GM21723 (cell line): ENCODE measurements around the gene FNTB.
"Not testable (repeated sequence)": the region's sequence is repeated elsewhere in the genome, so short reads cannot be mapped to it uniquely, and the experiment has no call there.

Experiments used
- ATAC-seq: cut with Tn5 transposase; IDR thresholded peaks from one replicate; pipeline ENCODE4 v1.9.1; 2021; ENCODE audit warnings: mild to moderate bottlenecking, moderate library complexity; ENCODE audit not compliant: unreplicated experiment

The FNTB gene

DNA sequence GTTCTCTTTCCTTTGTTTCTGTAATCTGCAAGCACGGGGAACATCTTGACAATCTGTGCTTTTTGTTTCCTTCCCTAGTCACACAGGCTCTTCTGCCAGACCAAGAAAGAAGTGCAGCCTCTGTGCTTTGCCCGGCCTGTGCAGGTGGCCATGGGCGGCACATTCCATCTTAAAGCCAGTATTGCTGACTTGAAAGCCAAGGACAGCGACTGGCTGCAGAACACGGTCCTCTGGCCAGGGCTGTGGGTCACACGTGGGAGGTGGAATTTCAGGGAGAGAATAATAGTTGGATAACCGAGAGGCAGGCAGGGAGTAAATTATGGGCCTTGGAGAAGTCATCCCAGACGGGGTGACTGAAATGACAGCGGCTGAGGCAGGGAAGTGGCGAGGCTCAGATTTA, 24.8 kb downstream of the FNTB start:
- no peak for ATAC-seq

DNA sequence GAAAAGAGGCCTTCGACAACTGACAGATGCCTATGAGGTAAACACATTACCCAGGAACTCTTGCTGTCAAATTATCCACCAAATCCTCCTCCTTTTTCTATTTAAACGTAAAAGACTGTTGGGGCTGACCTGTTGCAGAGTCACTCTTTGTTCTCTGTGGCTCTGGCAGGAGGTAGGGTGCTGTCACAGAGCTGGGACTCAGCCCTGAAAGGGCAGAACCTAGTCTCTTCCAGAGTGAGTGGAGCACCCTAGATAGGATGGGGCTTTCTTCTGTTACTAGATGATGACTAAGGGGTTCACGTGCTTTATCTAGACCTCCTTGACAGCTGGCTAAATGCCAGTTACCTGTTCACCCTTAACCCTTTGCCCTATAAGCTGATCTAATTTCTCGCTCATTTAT, 25.7 kb downstream of the FNTB start:
- no peak for ATAC-seq

DNA sequence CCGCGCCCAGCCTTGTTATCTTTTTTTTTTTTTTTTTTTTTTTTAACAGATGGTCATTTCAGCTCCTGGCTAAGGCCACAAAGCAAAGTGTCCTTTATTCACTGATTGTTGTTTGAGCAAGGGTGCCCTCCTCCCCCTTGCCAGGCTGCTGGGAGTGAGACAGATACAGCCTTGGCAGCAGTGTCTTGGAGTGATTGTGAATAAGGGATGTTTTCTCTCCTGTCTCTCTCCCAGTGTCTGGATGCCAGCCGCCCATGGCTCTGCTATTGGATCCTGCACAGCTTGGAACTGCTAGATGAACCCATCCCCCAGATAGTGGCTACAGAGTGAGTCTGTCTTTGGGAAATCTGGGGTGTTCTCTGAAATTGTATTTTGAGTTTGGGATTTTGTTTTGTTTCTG, 28.7 kb downstream of the FNTB start:
- no peak for ATAC-seq

DNA sequence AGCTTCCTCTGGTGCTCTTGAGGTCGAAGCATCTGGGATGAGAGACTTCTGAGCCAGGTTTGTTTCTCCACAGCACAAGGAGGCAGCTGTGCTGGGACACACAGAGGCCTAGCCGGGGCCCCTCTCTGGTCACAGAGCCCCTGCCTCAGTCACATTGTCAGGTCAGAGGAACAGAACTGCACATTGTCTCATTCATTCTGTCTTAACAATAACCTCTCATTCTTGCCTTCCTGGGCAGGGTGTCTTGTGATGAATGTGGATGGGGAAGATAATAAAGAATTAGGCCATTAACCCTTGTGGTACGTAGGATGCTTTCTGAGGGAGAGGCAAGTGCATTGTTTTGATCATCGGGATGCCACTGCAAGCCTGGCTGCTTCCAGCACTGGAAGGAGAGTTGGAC, 29.8 kb downstream of the FNTB start:
- ATAC-seq: no peak

DNA sequence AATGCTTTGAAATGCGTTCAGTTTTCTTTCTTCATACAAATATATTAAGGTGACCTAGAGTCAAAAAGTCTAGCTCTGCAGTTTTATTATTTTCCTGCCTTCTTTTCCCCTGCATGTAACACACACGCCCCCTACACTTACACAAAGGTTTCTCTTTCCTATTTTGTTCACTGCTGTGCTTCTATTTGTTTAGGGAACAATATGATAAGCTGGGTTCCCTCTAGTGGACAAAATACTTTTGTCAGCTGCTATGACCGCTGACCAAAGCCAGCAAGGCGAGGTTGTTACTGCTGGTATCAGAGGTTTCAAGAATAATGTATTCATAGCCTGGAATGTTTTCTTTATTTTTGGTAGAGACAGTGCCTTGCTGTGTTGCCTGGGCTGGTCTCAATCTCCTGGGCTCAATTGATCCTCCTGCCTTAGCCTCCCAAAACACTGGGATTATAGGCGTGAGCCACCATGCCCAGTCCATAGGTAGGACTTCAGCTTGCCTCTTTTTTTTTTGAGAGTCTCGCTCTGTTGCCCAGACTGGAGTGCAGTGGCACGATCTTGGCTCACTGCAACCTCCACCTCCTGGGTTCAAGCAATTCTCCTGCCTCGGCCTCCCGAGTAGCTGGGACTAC, 33.4 kb downstream of the FNTB start:
- peak; percentile 84 for ATAC-seq

DNA sequence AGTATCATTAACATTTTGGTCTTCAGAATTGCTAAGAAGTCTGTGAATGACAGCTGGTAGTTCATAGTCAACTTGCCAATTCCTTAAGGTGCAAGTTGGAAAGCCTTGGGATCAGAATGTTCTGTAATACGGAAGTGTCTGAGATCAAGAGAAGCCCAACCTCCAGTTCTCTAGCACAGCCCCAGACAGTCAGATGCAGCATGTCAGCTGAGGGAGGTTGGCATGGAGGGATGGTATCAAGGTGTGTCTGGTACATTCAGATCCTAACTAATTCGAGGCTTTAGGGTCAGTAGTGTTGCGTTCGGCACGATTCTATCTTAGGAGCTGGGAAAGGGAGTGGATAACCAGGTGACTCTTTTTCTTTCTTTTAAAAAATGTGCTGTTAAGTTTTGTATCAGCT, 38.3 kb downstream of the FNTB start:
- no peak for ATAC-seq

DNA sequence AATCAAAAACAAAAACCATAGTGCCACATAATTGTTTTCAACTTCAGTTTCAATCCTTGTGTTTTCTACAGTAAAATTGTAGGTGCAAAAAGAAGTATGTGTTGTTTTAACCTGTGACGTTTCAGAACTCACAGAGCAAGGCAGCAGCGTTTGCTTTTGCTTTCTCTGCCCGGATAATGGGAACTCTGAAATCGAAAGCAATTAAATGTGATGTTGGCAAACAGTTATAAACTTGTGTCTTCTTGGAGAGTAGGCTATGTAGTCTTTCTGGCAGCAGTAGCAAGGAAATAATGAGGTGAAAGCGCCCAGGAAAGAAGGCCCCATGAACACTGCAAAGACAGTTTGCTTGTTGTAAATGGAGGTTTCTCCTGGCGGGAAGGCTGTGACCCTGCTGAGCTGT, 39.1 kb downstream of the FNTB start:
- ATAC-seq: no peak

DNA sequence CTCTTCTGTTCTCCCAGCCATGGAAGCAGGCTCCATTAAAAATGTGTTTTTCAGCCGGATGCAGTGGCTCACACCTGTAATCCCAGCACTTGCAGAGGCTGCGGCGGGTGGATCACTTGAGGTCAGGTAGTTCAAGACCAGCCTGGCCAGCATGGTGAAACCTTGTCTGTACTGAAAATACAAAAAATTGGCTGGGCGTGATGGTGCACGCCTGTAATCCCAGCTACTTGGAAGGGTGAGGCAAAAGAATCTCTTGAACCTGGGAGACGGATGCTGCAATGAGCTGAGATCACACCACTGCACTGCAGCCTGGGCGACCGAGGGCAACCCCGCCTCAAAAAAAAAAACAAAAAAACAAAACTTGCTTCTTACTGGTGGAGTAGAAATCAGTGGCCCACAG, 39.8 kb downstream of the FNTB start:
- no peak for ATAC-seq

DNA sequence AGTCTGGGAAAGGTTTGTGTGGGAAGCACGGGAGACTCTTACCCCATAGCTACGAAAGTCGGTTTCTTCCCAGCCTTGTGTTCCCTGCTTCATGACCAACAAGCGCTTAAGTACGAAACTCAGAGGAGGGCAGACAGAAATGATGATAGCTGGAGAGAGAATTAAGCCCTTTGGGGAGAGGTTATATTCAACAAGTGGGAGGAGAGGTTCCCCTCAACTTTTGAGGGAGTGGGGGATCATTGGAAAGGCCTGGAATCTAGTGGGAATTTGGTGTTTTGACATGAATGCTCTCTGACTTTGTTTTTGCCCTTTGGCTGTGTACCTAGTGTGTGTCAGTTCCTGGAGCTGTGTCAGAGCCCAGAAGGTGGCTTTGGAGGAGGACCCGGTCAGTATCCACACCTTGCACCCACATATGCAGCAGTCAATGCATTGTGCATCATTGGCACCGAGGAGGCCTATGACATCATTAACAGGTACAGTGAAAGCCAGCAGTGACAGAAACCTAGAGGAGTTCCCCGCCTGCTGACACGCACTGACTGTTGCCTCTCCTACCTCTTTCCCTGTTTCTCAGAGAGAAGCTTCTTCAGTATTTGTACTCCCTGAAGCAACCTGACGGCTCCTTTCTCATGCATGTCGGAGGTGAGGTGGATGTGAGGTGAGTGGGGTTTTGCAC, 40.6 kb downstream of the FNTB start:
- ATAC-seq: no peak

DNA sequence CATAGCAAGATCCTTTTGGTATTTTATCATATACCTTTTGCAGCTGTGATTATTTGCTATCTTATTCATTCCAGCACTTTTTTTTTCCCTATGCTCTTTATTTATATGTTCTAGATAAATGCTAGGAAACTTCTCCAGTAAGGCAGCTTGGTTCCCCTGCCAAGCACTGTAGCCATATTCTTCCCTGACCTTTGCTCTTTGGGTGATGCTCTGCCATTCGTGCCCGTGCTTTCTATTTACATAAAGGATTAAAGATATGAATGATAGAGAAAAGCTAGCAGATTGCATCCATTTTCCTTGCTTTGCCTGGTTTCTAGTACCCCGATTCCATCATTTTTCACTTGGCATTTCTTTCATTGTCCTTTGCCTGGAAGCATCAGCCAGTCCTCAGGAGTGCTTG, 42.2 kb downstream of the FNTB start:
- ATAC-seq: no peak

DNA sequence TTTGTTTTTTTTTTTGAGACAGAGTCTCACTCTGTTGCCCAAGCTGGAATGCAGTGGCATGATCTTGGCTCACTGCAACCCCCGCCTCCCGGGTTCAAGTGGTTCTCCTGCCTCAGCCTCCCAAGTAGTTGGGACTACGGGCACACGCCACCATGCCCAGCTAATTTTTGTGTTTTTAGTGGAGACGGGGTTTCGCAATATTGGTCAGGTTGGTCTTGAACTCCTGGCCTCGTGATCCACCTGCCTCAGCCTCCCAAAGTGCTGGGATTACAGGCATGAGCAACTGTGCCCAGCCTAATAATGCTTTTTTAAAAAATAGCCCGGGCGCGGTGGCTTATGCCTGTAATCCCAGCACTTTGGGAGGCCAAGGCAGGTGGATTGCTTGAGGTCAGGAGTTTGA, 44.6 kb downstream of the FNTB start:
- ATAC-seq: not testable (repeated sequence)

DNA sequence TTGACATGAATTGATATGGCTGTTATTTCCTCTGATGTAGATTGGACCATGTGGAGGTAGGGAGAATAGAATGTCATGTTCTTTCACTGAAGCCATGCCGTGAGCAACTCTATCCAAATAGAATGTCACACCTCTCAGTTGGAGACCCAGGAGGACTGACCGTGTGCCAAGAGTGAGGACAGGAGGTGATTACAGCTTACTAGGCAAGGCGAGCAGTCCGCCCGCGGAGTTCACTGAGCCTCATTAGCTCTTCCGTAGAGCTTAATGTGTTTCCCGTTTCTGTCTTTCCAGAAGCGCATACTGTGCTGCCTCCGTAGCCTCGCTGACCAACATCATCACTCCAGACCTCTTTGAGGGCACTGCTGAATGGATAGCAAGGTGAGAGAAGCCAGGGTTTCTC, 45.6 kb downstream of the FNTB start:
- no peak for ATAC-seq

DNA sequence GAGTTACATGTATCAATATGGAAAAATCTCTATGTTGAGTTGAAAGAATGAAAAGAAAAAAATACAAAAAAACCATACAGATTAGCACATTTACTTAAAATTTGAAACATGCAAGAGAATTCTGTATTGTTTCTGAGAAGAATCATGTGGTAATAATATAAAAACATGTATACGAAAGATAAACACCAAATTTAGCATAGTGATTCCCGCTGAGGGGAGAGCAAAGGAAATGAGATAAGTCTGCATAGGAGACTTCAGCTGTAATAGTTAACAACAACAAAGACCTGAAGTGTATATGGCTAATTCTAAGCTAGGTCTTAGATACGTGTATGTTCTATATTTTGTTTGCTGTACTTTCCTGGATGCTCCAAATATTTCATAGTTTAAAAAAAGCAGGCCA, 46.5 kb downstream of the FNTB start:
- ATAC-seq: no peak

DNA sequence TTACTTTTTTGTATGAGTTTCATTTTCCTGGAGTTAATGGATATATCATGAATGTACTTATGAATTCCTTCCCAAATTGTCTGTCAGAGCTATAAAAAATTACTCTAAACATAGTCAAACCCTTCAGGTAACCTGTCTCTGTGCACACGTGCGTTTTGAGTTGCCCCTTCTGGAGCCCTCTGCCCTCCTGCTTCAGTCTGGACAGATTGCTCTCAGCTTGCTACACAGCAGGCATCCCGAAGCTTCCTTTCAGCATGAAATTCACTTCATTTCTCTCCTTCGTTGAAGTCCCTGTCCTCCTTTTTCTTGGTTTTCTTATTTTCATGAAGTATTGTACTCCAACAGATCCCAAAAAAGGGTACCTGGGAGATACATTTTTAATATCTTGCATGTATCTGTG, 47.3 kb downstream of the FNTB start:
- no peak for ATAC-seq

DNA sequence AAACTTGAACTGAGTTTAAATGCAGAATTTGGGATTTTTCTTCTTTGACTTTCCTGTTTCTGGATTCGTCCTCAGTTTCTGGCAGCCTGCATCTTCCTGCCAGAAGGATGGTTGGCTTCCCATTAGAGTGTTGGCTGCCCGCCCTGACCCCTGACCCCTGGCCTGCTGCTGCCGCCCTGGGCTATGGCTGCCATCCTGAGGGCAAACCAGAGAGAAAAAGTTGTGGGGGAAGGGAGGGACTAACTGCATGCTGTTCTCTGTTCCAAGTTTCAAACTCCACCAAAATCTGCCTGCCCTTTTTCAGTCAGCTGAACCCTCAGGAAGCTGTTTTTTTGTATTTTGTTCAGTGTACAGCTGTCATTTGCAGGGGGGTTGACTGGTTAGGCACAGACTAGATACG, 48.4 kb downstream of the FNTB start:
- ATAC-seq: no peak

DNA sequence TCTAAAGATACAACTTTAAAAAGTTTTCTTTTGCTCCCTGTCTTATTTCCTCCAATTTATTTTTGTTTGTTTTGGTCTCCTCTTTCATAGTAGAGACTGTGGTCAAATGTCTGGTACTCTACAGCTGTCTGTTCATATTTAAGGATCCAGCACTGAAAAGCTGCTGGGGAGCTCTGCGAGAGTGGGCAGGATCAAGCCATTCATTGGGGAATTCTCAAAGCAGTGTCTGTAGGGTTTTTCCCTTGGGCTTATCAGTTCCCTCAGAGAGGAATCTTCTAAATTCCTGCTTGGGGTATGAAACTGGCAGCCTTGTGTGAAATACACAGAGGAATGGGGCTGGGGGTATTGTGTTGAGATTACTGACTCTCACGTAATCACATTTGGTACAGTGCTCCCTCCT, 52.3 kb downstream of the FNTB start:
- no peak for ATAC-seq

DNA sequence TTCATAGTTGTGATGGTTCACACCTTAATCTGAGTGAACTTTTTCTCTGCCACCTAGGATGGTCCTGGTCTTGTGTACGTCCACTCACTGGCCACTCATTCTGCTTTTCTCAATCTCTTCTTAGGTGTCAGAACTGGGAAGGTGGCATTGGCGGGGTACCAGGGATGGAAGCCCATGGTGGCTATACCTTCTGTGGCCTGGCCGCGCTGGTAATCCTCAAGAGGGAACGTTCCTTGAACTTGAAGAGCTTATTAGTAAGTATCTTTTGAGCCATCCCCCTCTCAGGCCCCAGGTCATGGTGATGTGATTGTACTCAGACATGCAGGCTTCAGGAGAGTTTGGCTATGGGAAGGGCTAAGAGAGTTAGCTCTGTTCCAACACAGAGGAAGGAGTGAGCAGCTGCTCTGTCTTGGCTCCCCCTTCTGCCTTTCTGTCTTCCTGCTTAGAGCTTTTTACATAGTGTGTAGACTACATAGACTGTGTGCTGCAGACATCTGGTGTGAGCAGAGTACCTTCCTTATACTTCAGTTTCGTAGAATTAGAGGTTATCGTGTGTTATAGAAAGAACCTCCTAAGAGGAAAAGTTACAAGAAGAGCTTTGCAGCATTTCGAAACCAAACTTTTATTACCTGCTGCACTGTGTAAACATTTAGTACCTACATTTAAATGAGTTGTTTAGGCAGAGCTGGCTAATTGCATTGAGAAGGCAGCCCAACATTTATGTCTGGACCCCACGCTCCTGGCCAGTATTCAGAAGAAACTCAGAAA, 54.2 kb downstream of the FNTB start:
- ATAC-seq: no peak

DNA sequence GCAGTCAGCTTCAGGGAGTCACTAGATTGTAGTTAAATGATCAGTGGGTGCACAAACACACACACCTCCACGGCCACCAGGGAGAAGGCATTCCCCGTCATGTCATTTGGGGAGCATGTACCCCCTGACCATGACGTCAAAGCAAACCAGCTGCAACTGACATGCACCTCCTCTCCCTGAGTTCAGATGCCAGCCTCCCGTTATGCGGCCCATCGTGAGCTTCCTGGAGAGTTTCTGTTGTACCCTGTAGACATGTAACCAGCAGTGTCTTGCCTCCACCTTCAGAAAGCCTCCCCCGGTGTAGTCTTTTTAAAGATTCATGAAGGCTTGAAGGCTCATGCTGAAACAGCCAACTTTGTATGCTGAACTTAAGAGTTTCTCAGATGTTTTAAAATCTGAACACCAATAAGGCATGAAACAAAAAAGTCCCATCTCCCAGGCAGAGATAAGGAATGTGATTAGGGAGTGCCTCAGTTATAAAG, 54.8 kb downstream of the FNTB start:
- ATAC-seq: no peak

DNA sequence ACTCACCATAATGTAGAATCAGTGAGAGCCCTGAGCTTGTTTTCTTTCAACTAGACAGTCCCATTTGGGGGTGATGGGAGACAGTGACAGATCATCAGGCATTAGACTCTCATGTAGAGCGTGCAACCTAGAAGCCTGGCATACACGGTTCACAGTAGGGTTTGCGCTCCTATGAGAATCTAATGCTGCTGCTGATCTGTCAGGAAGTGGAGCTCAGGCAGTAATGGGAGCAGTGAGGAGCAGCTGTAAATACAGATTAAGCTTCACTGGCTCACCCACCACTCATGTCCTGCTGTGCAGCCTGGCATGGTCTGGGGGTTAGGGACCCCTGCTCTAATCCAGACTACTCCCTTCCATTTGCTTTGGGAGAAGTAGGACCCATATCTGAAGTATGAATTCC, 55.6 kb downstream of the FNTB start:
- ATAC-seq: no peak

DNA sequence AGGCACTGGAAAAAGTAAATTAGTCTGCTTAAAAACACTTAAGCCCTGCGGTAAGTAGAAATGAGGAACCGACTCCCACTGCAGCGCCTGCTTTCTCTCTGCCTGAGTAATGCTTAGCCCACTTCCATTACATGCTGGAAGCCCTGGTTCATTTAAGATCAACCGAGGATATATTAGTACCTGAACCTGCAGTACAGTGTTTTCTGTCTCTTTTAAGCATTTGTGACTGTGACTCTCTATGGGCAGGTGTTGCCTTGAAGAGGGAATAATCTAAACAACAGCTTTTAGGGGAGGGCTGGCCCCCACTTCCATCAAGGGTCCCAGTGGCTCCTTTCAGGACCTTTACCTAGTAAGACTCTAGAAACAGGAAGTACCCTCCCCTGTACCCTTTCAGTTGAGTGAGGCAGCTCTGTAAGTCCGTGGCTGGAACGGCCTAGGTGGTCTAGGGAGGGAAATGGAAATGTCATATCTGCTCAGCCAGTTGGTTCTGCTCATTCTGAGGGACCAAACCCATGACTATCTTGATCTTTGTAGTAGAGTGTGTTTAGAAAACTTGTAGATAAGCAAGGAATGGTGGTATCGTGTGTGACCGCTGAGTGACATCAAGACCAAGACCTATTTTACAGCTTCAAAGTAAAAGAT, 56.2 kb downstream of the FNTB start:
- ATAC-seq: no peak

DNA sequence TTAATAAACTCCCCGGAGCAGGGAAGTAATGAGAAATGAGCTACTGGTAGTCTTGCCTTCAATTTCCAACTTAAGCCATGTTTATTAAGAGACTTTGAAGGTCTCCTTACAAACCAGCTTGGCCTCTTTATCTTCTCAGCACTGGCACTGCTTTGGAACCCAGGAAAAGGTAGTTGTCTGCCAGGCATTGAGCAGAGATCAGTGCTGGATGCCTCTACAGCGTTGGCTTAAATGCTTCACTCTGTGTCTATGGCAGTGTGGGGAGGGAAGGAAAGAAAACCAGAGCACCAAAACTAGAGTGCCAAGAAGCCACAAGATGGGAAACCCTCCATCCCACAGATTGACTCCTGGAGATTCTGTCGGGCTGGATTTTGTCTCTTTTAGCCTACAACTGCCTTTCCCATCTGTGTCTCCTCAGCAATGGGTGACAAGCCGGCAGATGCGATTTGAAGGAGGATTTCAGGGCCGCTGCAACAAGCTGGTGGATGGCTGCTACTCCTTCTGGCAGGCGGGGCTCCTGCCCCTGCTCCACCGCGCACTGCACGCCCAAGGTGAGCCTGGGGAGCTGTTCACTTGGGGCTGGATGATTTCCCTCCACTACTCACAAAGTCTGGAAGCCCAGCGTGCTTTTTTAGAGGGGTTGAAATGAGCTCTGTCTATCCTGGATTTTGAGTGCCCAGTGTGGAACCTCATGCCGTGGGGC, 57.3 kb downstream of the FNTB start:
- ATAC-seq: no peak
